ENCODE results near the gene UBQLN4. TPM values are rescaled to one million over a fixed set of nuclear protein-coding genes. Genes with fewer than 3 reads are reported as not detected.

Gene UBQLN4
- total RNA-seq, 1 experiment from 2014 or later, result 37.3 TPM

DNA sequence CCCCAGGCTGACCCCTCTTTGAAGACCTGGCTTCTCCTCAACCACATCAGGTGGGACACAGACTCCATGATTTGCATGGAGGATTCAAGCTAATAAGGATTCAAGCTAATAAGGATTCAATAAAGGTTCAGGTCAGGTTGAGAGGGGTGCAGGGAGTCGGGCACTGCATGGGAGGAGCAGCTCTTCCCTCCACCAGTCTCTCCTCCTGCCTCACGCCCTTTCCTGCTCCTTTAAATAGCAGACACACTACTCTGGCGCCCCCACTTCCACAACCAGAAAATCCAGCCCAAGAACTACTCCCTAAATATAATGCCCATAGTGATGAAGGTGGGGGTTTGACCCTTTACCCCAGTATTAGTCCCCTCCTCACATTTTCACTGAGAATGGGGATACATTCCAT is 21.6 kb upstream of the UBQLN4 start:
- H3K9me3 Mint-ChIP-seq, result no peaks in the 10 kb centered on the region
- no peaks in the 10 kb centered on the region for H3K27me3 Mint-ChIP-seq (ENCODE audit: low read depth)
- ChIA-PET POLR2A (interaction anchor here (1.4 to 3.8 kb wide), 2 partner anchors 9 to 14 kb away, joined by 3 to 17 read pairs; partner anchors contain the start of gene RAB25), CTCF (interaction anchor here (0.9 to 3.8 kb wide), 9 partner anchors 9 to 100 kb away, joined by 3 to 27 read pairs (median 6); partner anchors contain the start of genes ARHGEF2, LAMTOR2, RAB25 and UBQLN4)
- H3K36me3 Mint-ChIP-seq, result peaks cover 11% of the 10 kb centered on the region
- DNase-seq (ENCODE audit: low spot score) (no peak), ATAC-seq (no peak)
- H3K4me3 Mint-ChIP-seq, result peak overlapping the region; percentile 96
- TF ChIP-seq, protein P1, sequence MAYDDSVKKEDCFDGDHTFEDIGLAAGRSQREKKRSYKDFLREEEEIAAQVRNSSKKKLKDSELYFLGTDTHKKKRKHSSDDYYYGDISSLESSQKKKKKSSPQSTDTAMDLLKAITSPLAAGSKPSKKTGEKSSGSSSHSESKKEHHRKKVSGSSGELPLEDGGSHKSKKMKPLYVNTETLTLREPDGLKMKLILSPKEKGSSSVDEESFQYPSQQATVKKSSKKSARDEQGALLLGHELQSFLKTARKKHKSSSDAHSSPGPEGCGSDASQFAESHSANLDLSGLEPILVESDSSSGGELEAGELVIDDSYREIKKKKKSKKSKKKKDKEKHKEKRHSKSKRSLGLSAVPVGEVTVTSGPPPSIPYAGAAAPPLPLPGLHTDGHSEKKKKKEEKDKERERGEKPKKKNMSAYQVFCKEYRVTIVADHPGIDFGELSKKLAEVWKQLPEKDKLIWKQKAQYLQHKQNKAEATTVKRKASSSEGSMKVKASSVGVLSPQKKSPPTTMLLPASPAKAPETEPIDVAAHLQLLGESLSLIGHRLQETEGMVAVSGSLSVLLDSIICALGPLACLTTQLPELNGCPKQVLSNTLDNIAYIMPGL (CRISPR knock-in tag; IDR thresholded peaks at IDR 0.05), result no peak
- no peak for TF ChIP-seq ZNF425 (CRISPR knock-in tag; conservative IDR thresholded peaks at IDR 0.05)
- TF ChIP-seq, protein P2, sequence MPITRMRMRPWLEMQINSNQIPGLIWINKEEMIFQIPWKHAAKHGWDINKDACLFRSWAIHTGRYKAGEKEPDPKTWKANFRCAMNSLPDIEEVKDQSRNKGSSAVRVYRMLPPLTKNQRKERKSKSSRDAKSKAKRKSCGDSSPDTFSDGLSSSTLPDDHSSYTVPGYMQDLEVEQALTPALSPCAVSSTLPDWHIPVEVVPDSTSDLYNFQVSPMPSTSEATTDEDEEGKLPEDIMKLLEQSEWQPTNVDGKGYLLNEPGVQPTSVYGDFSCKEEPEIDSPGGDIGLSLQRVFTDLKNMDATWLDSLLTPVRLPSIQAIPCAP (CRISPR knock-in tag; IDR thresholded peaks at IDR 0.05), result no peak
- TF ChIP-seq OVOL2 (CRISPR knock-in tag; IDR thresholded peaks at IDR 0.05; ENCODE audit: borderline replicate concordance), result no peak
- TF ChIP-seq, protein P3, sequence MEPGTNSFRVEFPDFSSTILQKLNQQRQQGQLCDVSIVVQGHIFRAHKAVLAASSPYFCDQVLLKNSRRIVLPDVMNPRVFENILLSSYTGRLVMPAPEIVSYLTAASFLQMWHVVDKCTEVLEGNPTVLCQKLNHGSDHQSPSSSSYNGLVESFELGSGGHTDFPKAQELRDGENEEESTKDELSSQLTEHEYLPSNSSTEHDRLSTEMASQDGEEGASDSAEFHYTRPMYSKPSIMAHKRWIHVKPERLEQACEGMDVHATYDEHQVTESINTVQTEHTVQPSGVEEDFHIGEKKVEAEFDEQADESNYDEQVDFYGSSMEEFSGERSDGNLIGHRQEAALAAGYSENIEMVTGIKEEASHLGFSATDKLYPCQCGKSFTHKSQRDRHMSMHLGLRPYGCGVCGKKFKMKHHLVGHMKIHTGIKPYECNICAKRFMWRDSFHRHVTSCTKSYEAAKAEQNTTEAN (CRISPR knock-in tag; IDR thresholded peaks at IDR 0.05), result no peak
- TF ChIP-seq PRDM15 (CRISPR knock-in tag; IDR thresholded peaks at IDR 0.05), result no peak
- no peak for TF ChIP-seq ZNF532 (CRISPR knock-in tag; IDR thresholded peaks at IDR 0.05; ENCODE audit: borderline replicate concordance)
- TF ChIP-seq PREB (CRISPR knock-in tag; IDR thresholded peaks at IDR 0.05; ENCODE audit: borderline replicate concordance), result no peak
- no peak for TF ChIP-seq NR3C1 (CRISPR knock-in tag; conservative IDR thresholded peaks at IDR 0.05; ENCODE audit: low read depth)
- no peak for TF ChIP-seq ELF4 (CRISPR knock-in tag; IDR thresholded peaks at IDR 0.05; ENCODE audit: low read depth)
- no peak for TF ChIP-seq ZNF219 (CRISPR knock-in tag; IDR thresholded peaks at IDR 0.05; ENCODE audit: borderline replicate concordance)
- no peak for TF ChIP-seq ETV6 (CRISPR knock-in tag; IDR thresholded peaks at IDR 0.05)
- no peak for TF ChIP-seq CBFB (CRISPR knock-in tag; IDR thresholded peaks at IDR 0.05; ENCODE audit: low read depth)
- TF ChIP-seq JUN (CRISPR knock-in tag; IDR thresholded peaks at IDR 0.05), result no peak
- TF ChIP-seq ATF1 (CRISPR knock-in tag; IDR thresholded peaks at IDR 0.05), result no peak
- TF ChIP-seq, protein P4, sequence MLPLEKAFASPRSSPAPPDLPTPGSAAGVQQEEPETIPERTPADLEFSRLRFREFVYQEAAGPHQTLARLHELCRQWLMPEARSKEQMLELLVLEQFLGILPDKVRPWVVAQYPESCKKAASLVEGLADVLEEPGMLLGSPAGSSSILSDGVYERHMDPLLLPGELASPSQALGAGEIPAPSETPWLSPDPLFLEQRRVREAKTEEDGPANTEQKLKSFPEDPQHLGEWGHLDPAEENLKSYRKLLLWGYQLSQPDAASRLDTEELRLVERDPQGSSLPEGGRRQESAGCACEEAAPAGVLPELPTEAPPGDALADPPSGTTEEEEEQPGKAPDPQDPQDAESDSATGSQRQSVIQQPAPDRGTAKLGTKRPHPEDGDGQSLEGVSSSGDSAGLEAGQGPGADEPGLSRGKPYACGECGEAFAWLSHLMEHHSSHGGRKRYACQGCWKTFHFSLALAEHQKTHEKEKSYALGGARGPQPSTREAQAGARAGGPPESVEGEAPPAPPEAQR (CRISPR knock-in tag; IDR thresholded peaks at IDR 0.05), result no peak
- no peak for TF ChIP-seq FOXJ3 (CRISPR knock-in tag; IDR thresholded peaks at IDR 0.05; ENCODE audit: borderline replicate concordance)
- TF ChIP-seq GRHL2 (CRISPR knock-in tag; IDR thresholded peaks at IDR 0.05; ENCODE audit: insufficient replicate concordance, severe bottlenecking), result no peak
- no peak for TF ChIP-seq NFYB (CRISPR knock-in tag; conservative IDR thresholded peaks at IDR 0.05; ENCODE audit: low read depth)
- TF ChIP-seq ZNF121 (CRISPR knock-in tag; IDR thresholded peaks at IDR 0.05), result no peak
- H3K27ac Mint-ChIP-seq, result peak overlapping the region; percentile 91
- H3K4me1 Mint-ChIP-seq, result peaks cover 84% of the 10 kb centered on the region

All from WTC11 (cell line).